ENCODE results near the gene LYST.

Gene LYST

GRCh38 chr1:235893840-235894239 lies 27.1 kb upstream of the LYST start:
- H4K20me1 ChIP-seq (ENCODE audit: insufficient read depth, low read length): no peaks in the 10 kb centered on the region
- H3K36me3 ChIP-seq (ENCODE audit: insufficient read depth, low read length): no peaks in the 10 kb centered on the region
- no peaks in the 10 kb centered on the region for H3K9me2 ChIP-seq (ENCODE audit: low read depth, low read length)
- no peak overlapping the region for H2AFZ ChIP-seq (ENCODE audit: low read length)
- no peaks in the 10 kb centered on the region for H3K27me3 ChIP-seq (ENCODE audit: insufficient read depth, low read length)
- TF ChIP-seq EZH2 (IDR thresholded peaks at IDR 0.05; ENCODE audit: borderline replicate concordance, low read length): no peak
- TF ChIP-seq, protein P1, sequence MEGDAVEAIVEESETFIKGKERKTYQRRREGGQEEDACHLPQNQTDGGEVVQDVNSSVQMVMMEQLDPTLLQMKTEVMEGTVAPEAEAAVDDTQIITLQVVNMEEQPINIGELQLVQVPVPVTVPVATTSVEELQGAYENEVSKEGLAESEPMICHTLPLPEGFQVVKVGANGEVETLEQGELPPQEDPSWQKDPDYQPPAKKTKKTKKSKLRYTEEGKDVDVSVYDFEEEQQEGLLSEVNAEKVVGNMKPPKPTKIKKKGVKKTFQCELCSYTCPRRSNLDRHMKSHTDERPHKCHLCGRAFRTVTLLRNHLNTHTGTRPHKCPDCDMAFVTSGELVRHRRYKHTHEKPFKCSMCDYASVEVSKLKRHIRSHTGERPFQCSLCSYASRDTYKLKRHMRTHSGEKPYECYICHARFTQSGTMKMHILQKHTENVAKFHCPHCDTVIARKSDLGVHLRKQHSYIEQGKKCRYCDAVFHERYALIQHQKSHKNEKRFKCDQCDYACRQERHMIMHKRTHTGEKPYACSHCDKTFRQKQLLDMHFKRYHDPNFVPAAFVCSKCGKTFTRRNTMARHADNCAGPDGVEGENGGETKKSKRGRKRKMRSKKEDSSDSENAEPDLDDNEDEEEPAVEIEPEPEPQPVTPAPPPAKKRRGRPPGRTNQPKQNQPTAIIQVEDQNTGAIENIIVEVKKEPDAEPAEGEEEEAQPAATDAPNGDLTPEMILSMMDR (IDR thresholded peaks at IDR 0.05; ENCODE audit: low read length): no peak
- H3F3A ChIP-seq (ENCODE audit: insufficient read depth, low read length): no peaks in the 10 kb centered on the region
- H3K4me2 ChIP-seq (ENCODE audit: low read length): no peak overlapping the region
- H3K79me2 ChIP-seq (ENCODE audit: insufficient read depth, low read length): no peaks in the 10 kb centered on the region
- H3K9ac ChIP-seq (ENCODE audit: low read length): no peak overlapping the region
- H3K4me3 ChIP-seq (ENCODE audit: low read depth, low read length, poor library complexity, severe bottlenecking): no peak overlapping the region
- H3K27ac ChIP-seq (ENCODE audit: low read depth, low read length, poor library complexity, severe bottlenecking): no peak overlapping the region
- H3K4me1 ChIP-seq (ENCODE audit: insufficient read depth, low read length, severe bottlenecking): no peaks in the 10 kb centered on the region
- H3K9me3 ChIP-seq (ENCODE audit: low read length): no peaks in the 10 kb centered on the region

DNA sequence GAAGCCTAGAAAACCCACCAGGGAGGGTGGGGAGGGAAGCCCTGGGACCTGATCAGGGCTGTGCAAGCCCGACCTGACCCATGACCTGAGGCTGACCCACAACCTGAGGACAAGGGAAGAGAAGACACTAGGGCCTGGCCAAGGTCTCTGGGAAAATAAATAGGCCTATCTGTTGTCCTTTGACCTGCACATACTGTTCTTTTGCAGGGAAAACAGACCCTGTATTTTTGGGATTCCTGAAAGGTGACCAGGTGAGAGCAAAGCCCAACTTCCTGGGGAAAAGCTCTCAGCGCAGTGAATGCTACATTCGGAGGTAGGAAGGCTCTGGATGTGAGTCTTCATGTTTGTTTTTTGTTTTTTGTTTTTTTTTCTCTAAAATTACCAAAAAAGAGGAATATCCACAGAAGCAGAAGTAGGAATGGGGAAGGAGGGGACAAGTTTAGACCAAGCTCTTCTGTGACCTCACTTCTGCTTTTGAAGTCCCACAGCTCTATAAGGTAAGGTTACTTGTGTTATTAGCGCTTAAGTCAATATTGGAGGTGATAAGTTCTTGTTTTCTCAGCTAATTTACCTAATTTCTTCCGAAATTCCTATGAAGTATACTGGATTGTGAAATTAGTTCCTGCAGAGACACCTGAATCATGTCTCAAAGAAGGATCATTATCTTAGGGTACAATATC lies 26.2 kb upstream of the LYST start:
- Histone ChIP-seq H3K27ac (ENCODE audit: low read depth, low read length, poor library complexity, severe bottlenecking) (no peak overlapping the region), H2AFZ (ENCODE audit: low read length) (no peak overlapping the region), H3K4me3 (ENCODE audit: low read depth, low read length, poor library complexity, severe bottlenecking) (no peak overlapping the region)

GRCh38 chr1:235892202-235892601 lies 25.5 kb upstream of the LYST start:
- TF ChIP-seq, protein P1 (IDR thresholded peaks at IDR 0.05; ENCODE audit: low read length): no peak
- TF ChIP-seq EZH2 (IDR thresholded peaks at IDR 0.05; ENCODE audit: borderline replicate concordance, low read length): no peak
- H4K20me1 ChIP-seq (ENCODE audit: insufficient read depth, low read length): no peaks in the 10 kb centered on the region
- H3K9me2 ChIP-seq (ENCODE audit: low read depth, low read length): no peaks in the 10 kb centered on the region
- no peak overlapping the region for H3K4me3 ChIP-seq (ENCODE audit: low read depth, low read length, poor library complexity, severe bottlenecking)
- H3F3A ChIP-seq (ENCODE audit: insufficient read depth, low read length): no peaks in the 10 kb centered on the region
- H3K4me2 ChIP-seq (ENCODE audit: low read length): no peak overlapping the region
- no peak overlapping the region for H3K9ac ChIP-seq (ENCODE audit: low read length)
- H3K9me3 ChIP-seq (ENCODE audit: low read length): no peaks in the 10 kb centered on the region
- H3K79me2 ChIP-seq (ENCODE audit: insufficient read depth, low read length): no peaks in the 10 kb centered on the region
- H3K36me3 ChIP-seq (ENCODE audit: insufficient read depth, low read length): no peaks in the 10 kb centered on the region
- H2AFZ ChIP-seq (ENCODE audit: low read length): no peak overlapping the region
- H3K4me1 ChIP-seq (ENCODE audit: insufficient read depth, low read length, severe bottlenecking): no peaks in the 10 kb centered on the region
- H3K27me3 ChIP-seq (ENCODE audit: insufficient read depth, low read length): no peaks in the 10 kb centered on the region
- H3K27ac ChIP-seq (ENCODE audit: low read depth, low read length, poor library complexity, severe bottlenecking): no peak overlapping the region

More for the DNA sequence above, 26.2 kb upstream of the LYST start:
- no peaks in the 10 kb centered on the region for H4K20me1 ChIP-seq (ENCODE audit: insufficient read depth, low read length)
- H3K79me2 ChIP-seq (ENCODE audit: insufficient read depth, low read length): no peaks in the 10 kb centered on the region
- no peaks in the 10 kb centered on the region for H3K36me3 ChIP-seq (ENCODE audit: insufficient read depth, low read length)
- no peaks in the 10 kb centered on the region for H3F3A ChIP-seq (ENCODE audit: insufficient read depth, low read length)
- H3K4me1 ChIP-seq (ENCODE audit: insufficient read depth, low read length, severe bottlenecking): no peaks in the 10 kb centered on the region
- no peak overlapping the region for H3K4me2 ChIP-seq (ENCODE audit: low read length)
- H3K9me2 ChIP-seq (ENCODE audit: low read depth, low read length): no peaks in the 10 kb centered on the region
- no peak overlapping the region for H3K9ac ChIP-seq (ENCODE audit: low read length)
- no peaks in the 10 kb centered on the region for H3K9me3 ChIP-seq (ENCODE audit: low read length)
- TF ChIP-seq, protein P1 (IDR thresholded peaks at IDR 0.05; ENCODE audit: low read length): no peak
- TF ChIP-seq EZH2 (IDR thresholded peaks at IDR 0.05; ENCODE audit: borderline replicate concordance, low read length): no peak
- no peaks in the 10 kb centered on the region for H3K27me3 ChIP-seq (ENCODE audit: insufficient read depth, low read length)

Data from OCI-LY1 (cell line).